Right lobe of liver (tissue), 6 donors: ENCODE results near the gene COLEC11. TPM values are rescaled to one million over a fixed set of nuclear protein-coding genes. Genes with fewer than 3 reads are reported as not detected.

Experiments used
- ATAC-seq, 4 donors: fragments of 200-7000 bp; cut with Tn5 transposase; one replicate each; pipeline ENCODE4 v1.9.1; 2020; ENCODE audit warnings: mild to moderate bottlenecking in 4 of 4, moderate library complexity in 4 of 4
- DNase-seq, 3 donors: peaks; one replicate each; pipeline ENCODE4 v3.0.0-alpha.2; 2020
- H3K27ac ChIP-seq, 3 donors: fragments of 200-600 bp; one replicate each; pipeline ENCODE4 v1.8.0; 2022
- H3K27me3 ChIP-seq, 2 donors: fragments of 200-600 bp; one replicate each; pipeline ENCODE4 v1.8.0; 2022
- H3K36me3 ChIP-seq, 4 donors: fragments of 200-600 bp; sonication (generic) in 1 of 4; one replicate each; pipeline versions ENCODE4 v1.5.1 to v1.8.0; 2017 to 2022; ENCODE audit warnings: control low read depth in 1 of 4
- H3K4me1 ChIP-seq, 4 donors: fragments of 200-600 bp; sonication (generic) in 1 of 4; one replicate each; pipeline versions ENCODE4 v1.5.1 to v1.8.0; 2017 to 2022; ENCODE audit warnings: control low read depth in 1 of 4
- H3K4me3 ChIP-seq, 3 donors: fragments of 200-600 bp; one replicate each; pipeline ENCODE4 v1.8.0; 2022
- H3K9me3 ChIP-seq, 4 donors: fragments of 200-600 bp; sonication (generic) in 1 of 4; one replicate each; pipeline versions ENCODE4 v1.5.1 to v1.8.0; 2017 to 2022; ENCODE audit warnings: control low read depth in 1 of 4
- POLR2A ChIP-seq: fragments of 450-650 bp; IDR thresholded peaks from one replicate; pipeline ENCODE4 v1.6.1; 2017; ENCODE audit warnings: antibody characterized with exemption, mild to moderate bottlenecking
- whole genome bisulfite sequencing: methylation state at CpG from one replicate; pipeline ENCODE4 v1.1.6; 2018; ENCODE audit warnings: low coverage, low lambda C conversion rate; ENCODE audit not compliant: insufficient coverage; ENCODE audit errors: missing lambda C conversion rate; 5-methylcytosine and 5-hydroxymethylcytosine counted together
- intact Hi-C, 2 donors: fragments of 100-400 bp; cut with DNase I; formaldehyde crosslinking; loops; one replicate each; pipeline versions ENCODE4 v1.11.2 to v1.14.1; 2022
- total RNA-seq, 6 experiments: library from RNA; depleted of rRNA in 2 of 6; stranded (reverse); fragments of >200 nt in 2 of 6; fragmentation: NEBNext Ultra II Directional in 3 of 6; extraction: Animal tissue kit (Norgen Biotek cat#: 25700) in 3 of 6; gene quantifications; one replicate each; pipeline versions ENCODE4 v1.1.0 to v1.2.4, GENCODE V29; 2016 to 2023
- TF ChIP-seq, protein P1 (sequence below), 4 donors: fragments of 200-600 bp in 3 of 4; fragments of 450-650 bp in 1 of 4; IDR thresholded peaks; one replicate each; pipeline versions ENCODE4 v1.5.1 to v1.8.0; 2016 to 2022; ENCODE audit warnings: antibody characterized with exemption in 4 of 4, mild to moderate bottlenecking in 2 of 4
- donor health status: DM: no; HTN: yes; CAD: no.
- donor health status: DM: no; HTN: no; CAD: no.
- donor health status: DM: no; HTN: no; CAD: no.
- donor health status: DM: no; HTN: yes; CAD: no.
- donor health status: DM: no; HTN: yes; CAD: no.

The COLEC11 gene
- total RNA-seq, 6 experiments from 2014 or later, result 25.2 to 58.6 (median 41.1) TPM

DNA sequence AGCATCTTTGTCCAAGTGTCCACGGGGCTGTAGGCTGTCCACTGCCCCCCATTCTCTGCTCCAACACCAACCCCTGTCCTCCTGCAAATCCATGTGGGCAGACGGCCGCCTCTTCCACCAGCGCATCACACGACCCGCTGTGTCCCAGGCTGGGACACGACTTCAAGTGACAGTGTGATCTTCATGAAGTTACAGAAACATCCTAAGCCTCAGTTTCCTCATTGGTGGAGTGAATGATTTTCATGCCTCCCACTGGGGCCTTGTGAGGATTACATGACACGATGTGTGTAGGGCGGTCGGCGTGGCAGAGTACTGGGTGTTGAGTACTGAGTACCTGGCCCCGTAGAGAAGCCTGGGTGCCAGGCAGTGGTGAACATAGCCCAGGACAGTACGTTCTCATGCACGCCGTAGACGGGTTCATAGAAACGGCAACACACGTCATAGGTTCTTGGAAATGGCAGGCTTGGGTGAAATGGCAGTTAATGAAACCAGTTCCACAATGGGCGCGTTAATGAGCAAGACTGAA lies 53.8 kb downstream of the COLEC11 start:
- Histone ChIP-seq H3K27me3 (no peaks in the 10 kb centered on the region), H3K36me3 (no peaks in the 10 kb centered on the region), H3K4me1 (peaks cover 0 to 4% (median 0%) of the 10 kb centered on the region in 4 donors), H3K27ac (no peak overlapping the region), H3K4me3 (no peak overlapping the region), H3K9me3 (no peaks in the 10 kb centered on the region)
- peak in 1 of 3 donors; percentile 31 for DNase-seq
- ATAC-seq, result no peak
- intact Hi-C loops, result loop anchor here in 1 of 2 donors (10.0 kb wide), 1 partner anchor 54 kb away; the partner anchor contains the start of gene COLEC11
- WGBS, result 81% methylated on average over 13 of the region's 20 CpGs
- TF ChIP-seq, protein P1, sequence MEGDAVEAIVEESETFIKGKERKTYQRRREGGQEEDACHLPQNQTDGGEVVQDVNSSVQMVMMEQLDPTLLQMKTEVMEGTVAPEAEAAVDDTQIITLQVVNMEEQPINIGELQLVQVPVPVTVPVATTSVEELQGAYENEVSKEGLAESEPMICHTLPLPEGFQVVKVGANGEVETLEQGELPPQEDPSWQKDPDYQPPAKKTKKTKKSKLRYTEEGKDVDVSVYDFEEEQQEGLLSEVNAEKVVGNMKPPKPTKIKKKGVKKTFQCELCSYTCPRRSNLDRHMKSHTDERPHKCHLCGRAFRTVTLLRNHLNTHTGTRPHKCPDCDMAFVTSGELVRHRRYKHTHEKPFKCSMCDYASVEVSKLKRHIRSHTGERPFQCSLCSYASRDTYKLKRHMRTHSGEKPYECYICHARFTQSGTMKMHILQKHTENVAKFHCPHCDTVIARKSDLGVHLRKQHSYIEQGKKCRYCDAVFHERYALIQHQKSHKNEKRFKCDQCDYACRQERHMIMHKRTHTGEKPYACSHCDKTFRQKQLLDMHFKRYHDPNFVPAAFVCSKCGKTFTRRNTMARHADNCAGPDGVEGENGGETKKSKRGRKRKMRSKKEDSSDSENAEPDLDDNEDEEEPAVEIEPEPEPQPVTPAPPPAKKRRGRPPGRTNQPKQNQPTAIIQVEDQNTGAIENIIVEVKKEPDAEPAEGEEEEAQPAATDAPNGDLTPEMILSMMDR (IDR thresholded peaks at IDR 0.05), result no peak
- TF ChIP-seq POLR2A, result no peak

GRCh38 chr2:3649581-3649980 lies 54.7 kb downstream of the COLEC11 start:
- Histone ChIP-seq H3K27ac (no peak overlapping the region), H3K9me3 (no peaks in the 10 kb centered on the region), H3K36me3 (no peaks in the 10 kb centered on the region), H3K4me3 (no peak overlapping the region), H3K27me3 (no peaks in the 10 kb centered on the region), H3K4me1 (peaks cover 0 to 4% (median 0%) of the 10 kb centered on the region in 4 donors)
- no peak for TF ChIP-seq POLR2A
- TF ChIP-seq, protein P1 (IDR thresholded peaks at IDR 0.05), result no peak
- intact Hi-C loops, result loop anchor here in 1 of 2 donors (10.0 kb wide), 1 partner anchor 55 kb away; the partner anchor contains the start of gene COLEC11
- DNase-seq (no peak), ATAC-seq (no peak)
- 64% methylated on average over 6 of the region's 16 CpGs for WGBS

- TF ChIP-seq POLR2A, result no peak
- TF ChIP-seq, protein P1 (IDR thresholded peaks at IDR 0.05), result no peak
- ATAC-seq, result no peak
- no peak overlapping the region for H3K27ac ChIP-seq
- no peak overlapping the region for H3K4me3 ChIP-seq
- WGBS, result 31% methylated on average over 3 of the region's 20 CpGs
- no peak for DNase-seq
- intact Hi-C loops, result no loop called here
- no peaks in the 10 kb centered on the region for H3K27me3 ChIP-seq
- no peaks in the 10 kb centered on the region for H3K9me3 ChIP-seq
- H3K36me3 ChIP-seq, result no peaks in the 10 kb centered on the region
- H3K4me1 ChIP-seq, result peaks cover 0 to 4% (median 0%) of the 10 kb centered on the region in 4 donors
Observed at GRCh38 chr2:3650140-3650920, 55.4 kb downstream of the COLEC11 start.

DNA sequence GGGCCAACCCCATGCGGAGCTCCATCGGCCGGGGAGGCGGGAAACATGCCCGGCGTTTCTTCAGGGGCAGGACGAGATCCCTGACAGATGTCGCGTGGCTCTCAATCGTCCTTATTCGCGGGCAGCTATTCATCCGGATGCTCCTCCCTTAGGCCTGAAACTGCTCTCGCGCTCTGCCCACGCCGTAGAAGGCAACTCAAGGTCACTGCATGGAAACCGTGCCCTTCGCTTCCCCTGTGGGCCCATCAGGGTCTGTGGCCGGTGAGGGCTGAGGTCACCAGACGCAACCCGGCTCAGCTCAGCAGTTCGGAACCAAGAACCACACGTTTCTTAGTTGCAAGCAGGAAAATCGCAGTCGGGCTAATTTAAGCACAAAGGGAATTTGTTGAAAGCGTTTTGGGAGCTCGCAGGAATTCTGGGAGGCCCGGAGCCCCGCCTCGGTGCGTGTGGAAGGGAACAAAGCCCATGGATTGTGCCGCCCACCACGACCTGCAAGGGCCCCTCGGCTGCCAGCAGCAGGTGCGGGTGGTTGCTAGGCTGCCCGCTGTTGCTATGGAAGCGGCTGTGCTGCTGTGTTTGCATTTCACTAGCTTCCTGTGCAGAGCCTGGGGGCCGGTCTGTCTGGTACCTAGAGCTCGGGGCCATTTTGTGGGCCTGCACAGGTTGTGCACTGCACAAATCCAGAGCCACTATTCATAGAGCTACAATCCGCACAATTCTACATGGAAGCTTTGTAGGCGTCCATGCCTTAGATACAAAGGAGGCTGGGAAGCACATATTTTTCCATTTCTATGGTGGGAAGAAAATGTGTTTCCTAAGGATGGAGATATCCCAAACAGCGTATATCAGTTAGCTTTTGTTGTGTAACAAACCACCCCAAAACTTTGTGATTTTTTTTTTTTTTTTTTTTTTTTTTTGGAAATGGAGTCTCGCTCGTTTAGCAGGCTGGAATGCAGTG lies 57.1 kb downstream of the COLEC11 start:
- ATAC-seq (peak; percentile 45 to 72 (median 66)), DNase-seq (peak in 1 of 3 donors; percentile 58)
- Histone ChIP-seq H3K36me3 (no peaks in the 10 kb centered on the region), H3K27ac (no peak overlapping the region), H3K27me3 (no peaks in the 10 kb centered on the region), H3K9me3 (no peaks in the 10 kb centered on the region), H3K4me1 (peaks cover 0 to 4% (median 0%) of the 10 kb centered on the region in 4 donors), H3K4me3 (peak overlapping the region in 2 of 3 donors; percentile 13 to 39)
- TF ChIP-seq, protein P1 (IDR thresholded peaks at IDR 0.05), result no peak
- TF ChIP-seq POLR2A, result no peak
- intact Hi-C loops, result no loop called here
- WGBS, result 65% methylated on average over 8 of the region's 45 CpGs
